Left hindlimb (tissue), 1 donor: Measurements from ENCODE around the gene SREK1IP1.
A peak's percentile ranks its signal among the peaks of the same experiment; 100 is the strongest.

Source experiments
- DNase-seq: peaks from one replicate; pipeline ENCODE4 v3.0.0-alpha.2; 2018

SREK1IP1 gene

DNA sequence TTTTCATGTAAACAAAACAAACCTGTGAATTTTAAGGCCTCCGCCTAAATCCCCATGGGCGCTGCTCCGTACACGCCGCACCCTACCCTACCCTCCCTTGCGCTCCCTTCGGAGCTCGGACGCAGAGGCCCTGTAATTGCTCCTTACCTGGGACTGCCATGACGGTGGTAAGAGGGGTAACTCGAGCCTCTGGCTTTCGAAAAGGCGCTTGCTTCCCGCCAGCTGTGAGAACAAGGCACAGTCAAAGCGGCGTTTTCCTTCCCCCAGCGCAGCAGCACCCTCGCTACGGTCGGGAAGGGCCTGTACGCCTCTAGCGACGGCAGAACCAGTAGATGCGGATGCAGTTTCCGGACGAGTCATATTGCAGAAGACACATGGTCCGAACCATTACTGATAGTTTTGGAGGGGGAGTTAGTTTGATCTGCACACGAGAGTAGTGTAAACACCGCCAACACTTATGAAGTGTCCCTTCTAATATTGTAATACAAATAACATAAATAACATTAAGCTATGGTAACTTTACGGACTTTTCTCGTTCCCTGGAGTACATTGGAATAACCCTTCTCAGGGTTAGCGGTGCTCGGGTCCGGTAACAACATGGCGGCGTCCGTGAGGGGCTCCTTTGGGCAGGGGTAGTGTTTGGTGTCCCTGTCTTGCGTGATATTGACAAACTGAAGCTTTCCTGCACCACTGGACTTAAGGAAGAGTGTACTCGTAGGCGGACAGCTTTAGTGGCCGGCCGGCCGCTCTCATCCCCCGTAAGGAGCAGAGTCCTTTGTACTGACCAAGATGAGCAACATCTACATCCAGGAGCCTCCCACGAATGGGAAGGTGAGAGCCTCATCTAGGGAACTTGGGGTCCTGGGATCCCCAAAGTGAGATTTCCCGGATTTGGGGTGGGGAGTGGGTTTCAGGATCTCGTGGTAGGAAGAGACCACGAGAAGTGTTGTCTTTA, at the start of gene SREK1IP1, which contains the start of gene CWC27:
SREK1IP1 (minus strand) TSS at position 334 of the 955 bp plus-strand sequence; CDS start at position 160, 174 bp downstream.
CWC27 (plus strand) TSS at position 573 of the 955 bp plus-strand sequence; CDS start at position 790, 217 bp downstream.
- DNase-seq, result peak; percentile 87

DNA sequence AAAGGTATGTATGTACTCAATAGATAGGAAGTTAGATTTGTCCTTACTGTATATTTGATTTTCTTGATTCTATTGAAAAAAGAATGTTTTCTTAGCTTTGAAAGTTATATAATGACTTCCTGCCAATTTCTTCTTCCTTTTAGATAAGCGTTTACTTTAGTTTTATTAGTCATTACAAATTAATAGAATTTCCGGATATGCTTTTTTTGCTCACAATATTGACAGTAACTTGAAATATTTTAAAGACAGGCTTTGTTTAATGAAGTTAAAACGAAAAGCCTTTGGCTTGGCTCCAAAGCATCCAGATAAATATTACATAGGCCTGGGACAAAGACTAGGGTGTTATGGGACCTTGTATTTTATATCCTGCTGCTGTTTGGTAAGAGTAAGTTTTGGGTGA, 49.8 kb upstream of the SREK1IP1 start:
- no peak for DNase-seq

DNA sequence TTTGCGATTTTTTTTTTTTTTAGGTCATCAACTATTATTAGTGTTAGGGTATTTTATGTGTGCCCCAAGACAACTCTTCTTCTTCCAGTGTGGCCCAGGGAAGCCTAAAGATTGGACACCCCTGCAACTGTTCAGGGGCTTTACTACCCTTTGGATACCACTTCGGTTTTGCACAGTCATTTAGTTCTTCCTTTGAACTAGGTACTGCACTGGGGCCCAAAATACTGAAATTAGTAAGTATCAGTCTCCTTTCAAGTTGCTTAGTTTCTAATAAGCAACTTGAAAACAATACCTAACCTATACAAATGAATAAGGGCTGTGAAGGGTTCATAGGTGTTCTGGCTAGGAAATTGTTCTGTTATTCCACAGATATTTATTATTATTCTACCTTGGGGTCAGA, 45.6 kb upstream of the SREK1IP1 start:
- DNase-seq, result no peak

DNA sequence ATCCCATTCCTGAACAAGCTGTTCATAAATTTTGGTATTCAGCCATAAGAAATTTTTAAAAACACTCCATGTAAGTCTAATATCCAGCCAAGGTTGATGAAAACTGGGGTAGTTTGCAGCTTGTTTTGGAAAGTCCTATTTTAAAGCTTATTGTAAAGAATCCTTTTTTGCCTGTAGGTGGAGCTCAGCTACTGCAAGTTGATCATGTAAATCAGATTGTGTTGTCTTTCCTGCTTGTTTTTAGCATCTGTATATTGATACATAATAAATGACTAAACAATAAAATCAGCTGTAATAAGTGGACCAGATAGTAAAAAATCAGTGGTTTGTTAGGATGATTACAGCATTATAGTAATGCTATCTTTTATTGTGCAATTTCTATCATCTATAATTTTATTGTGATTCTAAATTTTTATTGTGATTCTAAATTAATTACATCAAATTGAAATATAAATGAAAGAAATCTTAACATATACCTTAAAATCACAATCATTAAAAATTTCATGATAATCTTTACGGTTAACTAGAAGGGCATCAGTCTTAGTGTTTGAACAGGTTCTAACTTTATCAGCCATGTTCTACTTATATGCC, 42.7 kb upstream of the SREK1IP1 start:
- no peak for DNase-seq

DNA sequence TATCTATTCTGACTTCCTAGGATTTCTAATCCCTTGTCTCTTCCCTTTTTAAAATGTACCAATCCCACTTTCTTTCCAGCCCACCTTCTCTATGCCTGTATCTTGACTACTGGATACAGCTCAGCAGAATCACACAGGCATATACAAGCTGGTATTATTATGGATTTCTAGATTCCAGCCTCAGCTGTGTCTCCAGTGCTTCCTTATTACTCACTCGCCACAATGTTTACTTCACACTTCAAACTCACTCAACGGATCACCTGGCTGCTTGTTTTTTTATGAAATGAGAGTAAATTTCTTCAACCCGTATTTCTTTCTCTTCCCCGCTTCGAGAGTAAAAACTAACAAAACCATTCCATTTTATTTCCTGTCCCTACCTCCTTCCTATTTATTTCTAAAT, 39.0 kb upstream of the SREK1IP1 start:
- no peak for DNase-seq

DNA sequence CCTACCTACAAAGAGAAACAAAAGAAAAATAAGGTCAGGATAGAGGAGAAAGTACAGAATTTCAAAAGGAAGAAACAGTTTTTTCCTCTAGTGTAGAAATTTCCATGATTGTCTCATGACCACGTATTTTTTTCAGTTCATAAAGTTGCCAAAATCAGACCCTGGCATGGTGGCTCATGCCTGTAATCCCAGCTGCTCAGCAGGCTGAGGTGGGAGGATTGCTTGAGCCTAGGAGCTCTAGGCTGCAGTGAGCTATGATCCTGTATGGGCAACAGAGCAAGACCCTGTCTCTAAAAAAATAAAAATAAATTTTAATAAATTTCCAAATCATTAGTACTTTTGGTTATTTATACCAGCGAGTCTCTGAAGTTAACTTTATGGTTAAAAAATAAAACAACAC, 38.0 kb upstream of the SREK1IP1 start:
- DNase-seq, result no peak

DNA sequence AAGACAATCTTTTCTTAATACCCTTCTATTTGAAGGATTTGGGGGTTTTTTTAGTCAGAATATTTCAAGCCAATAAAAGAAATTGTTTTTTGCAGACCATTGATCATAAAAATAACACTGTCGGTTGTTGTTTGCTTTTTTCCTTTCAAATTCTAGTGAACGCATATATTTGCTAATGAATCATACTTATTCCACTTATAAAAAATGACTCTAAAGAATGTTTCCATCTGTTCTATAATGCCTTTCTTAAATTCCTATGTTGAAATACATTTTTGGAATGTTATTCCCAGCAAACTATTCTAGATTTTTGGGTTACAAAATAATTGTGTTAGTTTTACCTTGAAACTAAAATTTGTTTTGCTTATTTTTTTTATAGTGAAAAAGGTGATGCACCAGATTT, 32.4 kb upstream of the SREK1IP1 start:
- DNase-seq, result no peak

DNA sequence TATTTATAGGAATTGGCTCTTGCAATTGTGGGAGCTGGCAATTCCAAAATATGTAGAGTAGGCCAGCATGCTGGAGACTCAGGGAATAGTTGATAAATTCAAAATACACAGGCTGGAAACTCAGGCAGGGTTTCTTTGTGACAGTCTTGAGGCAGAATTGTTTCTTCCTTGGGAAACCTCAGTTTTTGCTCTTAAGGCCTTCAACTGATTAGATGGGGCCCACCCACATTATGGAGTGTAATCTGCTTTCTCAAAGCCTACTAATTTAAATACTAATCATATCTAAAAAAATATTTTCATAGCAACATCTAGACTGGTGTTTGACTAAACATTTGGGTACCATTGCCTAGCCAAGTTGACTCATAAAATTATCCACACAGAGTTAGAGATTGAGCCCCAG, 27.8 kb upstream of the SREK1IP1 start:
- DNase-seq, result no peak

DNA sequence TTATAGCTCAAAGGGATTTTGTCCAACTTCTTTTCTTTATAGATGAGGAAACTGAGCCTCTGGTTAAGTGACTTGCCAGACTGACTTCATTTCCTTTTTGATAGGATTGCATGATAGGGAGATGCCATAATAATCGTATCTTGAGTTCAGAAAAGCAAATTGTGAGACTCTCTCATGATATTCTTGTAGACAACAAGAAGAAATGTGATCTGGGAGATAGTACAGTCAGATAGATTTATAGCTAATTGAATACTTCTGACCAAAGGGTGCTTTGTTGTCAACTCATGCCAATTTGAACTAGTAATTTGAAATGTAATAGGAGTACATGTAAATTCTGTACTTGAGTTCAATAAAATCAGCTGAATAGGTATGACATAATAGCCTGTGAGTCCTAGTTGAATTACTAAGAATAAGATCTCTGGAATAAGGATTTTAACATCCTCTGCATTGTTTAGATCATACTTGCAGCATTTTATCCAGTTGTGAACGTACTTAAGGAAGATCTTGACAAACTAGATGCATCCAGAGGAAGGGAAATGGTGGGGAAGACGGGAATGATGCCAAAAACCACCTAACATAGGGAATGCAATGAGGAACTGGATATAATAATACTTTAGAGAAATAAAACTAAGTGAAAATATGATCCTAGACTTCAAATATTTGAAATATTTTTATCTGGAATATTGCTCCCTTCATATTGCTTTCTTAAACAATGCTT, 25.7 kb upstream of the SREK1IP1 start:
- DNase-seq, result no peak

DNA sequence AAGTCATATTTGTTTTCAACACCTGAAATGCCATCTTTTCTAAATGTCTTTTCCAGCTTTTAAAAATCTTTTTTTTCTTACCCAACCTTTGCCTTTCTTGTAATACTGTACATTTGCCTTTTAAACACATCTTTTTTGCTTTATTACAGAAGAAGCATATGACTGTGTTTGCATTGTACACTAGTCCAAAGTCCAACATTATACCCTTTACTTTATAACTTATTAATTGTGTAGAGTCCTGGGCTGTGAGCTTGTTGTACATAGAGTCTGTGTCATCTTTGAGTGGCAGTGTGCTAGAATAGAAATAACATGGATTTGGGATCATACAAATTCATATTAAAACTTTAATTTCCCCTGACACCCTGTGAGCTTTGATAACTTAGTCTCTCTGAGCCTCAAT, 24.0 kb upstream of the SREK1IP1 start:
- no peak for DNase-seq

DNA sequence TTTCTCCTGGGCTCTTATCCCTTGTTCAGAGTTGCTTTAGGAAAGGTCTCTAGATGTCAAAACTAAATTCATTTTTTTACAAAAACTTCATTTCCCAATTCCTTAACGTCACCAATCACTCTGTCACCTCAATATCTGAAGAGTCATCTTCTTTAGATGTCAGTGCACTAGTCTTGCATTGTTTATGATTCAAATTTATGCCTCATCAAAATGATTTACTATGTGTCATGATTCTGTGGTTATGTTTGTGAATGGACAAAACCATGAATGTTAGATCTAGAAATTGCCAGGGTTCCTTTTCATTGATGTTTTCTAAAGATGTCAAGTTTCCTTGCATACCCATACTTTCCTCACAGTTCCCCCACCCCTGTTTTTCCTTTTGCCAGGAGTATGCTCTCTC, 21.7 kb upstream of the SREK1IP1 start:
- no peak for DNase-seq

DNA sequence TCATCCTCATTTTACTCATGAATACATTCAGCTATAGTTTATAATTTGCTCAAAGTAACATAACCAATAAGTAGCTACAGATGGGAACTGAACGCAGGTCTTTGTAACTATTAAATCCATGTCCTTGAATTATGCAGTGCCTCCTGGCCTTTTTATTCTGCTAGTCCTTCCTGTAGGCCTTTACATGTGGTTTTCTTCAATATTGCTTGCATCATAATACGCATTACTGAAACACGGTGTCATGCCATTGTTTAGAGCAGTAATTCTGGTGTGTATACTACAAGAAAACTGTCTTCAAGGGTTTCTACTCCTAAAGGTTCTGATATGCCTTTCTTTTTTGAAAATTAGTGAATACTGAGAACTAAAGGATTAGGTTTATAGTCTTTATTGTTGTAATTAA, 21.0 kb upstream of the SREK1IP1 start:
- no peak for DNase-seq

DNA sequence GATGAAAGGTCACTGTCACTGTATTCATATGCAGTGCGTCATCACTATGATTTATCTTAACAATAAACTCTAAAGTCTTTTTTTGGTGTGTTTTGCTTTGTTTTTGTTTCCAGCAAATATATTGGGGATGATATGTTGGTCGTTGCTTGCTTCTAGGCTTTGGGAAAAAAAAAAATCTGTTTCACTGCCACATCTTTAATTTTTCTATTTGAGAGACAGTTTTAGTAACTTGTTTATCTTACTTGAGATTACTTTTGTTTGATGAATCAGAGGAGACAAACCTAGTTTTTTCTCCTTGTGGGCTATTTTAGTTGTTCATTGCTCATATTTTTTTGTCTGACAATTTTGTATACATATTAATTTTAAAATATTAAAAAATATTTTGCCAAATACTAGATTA, 19.7 kb upstream of the SREK1IP1 start:
- DNase-seq, result no peak

DNA sequence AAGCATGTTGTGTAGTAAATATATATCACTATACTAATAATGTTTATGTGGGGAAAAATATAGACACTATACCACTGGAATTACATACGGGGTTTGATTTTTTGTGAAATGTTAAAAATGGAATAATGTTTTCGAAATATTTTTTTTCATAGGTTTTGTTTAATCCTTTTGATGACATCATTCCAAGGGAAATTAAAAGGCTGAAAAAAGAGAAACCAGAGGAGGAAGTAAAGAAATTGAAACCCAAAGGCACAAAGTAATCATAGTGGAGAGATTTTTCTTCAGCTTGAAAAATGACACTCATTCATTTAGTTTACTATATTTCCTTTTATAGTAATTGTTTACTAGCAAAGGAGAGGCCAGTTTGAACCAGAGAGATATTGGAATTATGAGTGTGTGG, 17.9 kb upstream of the SREK1IP1 start:
- DNase-seq, result no peak

DNA sequence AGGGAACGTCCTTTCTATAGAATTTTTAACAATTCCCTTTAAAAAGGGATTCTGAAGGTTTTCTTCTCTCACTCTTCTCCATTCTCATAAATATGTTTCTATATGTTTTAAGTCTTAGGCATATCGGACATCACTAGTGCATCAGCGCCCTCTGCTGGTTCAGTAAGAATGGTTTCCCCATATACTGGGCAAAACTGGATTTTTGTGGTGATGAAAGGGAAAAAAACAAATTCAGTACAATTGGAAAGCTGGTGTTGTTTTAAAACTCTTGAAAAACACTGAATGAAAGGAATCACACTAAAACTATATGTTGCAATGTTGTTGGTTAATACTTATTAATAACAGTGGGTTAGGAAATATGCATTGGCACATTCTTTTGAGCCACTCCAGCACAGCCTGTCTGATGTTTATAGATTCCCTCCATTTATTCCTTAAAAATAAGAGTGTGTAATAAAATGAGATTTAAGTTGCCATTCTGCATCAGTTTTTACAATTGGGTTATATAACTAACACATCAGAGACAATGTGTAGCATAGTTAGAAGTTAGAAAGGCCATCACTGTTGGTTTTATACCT, 16.0 kb upstream of the SREK1IP1 start:
- peak; percentile 56 for DNase-seq

DNA sequence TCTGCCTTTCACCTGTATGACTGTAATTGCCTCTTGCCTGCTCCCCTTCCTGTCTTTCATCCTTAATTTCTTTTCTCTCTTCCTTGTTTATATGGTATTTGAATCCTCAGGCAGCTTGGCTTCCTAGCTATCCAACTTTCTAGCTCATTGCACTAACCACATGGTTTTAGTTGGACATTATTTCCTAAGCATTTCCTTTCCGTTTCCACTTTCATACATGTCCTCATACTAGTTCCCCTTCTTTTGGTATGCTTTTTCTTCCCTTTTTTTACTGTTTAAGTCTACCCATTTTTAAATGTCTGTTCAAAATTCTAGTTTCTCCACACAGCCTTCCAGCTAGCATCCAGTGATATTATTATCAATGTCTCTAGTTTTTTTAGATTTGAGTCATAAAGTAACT, 6.8 kb upstream of the SREK1IP1 start:
- DNase-seq, result no peak

DNA sequence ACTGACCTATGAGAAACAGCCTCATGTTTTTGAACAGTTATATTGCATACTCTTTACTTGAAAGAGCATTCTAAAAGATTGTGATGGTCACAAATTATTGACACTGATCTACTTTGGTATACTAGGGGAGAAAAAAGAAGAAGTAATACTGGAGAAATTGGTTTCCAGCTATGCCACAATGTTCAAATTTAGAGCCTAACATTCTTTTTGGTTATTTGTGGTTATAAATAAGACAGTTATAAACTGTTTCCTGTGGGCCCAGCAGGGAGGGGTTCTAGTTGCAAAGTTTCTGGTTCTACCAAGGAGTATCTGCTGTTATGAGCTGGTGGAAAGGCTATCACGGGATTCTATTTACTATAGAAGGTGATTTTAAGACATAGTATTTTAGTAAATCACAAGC, 5.0 kb upstream of the SREK1IP1 start:
- no peak for DNase-seq

DNA sequence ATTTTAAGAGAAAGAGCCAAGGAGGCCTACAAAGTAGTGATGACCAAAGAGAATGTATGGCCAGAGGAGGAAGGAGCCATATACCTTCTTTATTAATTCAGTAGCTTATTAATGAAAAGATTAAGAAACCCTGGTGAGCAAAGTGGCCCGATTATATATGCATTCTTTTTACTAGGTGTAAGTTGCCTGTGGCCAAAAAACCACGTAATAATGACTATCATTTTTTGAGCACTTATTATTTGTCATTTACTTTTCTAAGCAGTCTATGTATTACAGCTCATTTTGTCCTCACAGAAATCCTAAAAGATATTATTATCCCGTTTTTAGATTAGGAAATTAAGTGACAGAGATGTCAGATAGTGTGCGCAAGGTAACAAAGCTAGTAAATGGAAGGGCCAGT, 3.2 kb upstream of the SREK1IP1 start:
- no peak for DNase-seq

DNA sequence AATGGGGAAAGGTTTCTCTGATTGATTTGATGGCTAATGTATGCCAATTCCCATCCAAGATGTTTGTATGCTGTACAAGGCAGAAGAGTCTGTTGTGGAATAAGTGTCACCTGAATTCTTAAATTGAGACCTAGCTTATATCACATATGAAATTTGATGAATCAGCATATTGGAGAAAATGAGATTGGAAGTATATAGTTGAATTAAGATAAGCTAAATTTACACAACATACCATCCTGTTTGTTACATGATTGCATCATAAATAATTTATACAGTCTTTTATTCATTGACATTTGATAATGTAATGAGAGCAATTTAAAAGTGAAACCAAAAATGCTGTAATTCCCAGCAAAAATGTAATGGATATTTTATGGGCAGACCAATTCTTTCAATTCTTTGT, 1.4 kb upstream of the SREK1IP1 start:
- no peak for DNase-seq

DNA sequence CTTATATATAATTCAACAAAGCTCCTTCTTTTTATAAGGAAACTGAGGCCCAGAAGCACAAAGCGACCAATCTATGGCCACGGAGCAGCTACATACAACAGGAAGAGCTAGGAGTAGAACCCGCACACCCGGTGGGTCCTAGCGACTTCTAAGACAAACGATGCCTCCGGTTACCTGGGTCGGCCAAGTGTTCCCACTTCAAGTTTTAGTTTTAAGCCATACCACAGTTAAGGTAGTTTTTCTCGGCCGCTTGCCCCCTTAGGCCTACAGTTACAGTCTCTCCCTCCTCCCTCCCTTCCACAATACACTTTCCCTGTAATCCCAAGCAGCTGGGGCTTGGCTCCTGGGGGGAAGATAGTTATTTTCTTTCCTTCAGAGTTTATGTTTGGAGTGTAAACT, 533 bp downstream of the SREK1IP1 start:
- peak; percentile 47 for DNase-seq

DNA sequence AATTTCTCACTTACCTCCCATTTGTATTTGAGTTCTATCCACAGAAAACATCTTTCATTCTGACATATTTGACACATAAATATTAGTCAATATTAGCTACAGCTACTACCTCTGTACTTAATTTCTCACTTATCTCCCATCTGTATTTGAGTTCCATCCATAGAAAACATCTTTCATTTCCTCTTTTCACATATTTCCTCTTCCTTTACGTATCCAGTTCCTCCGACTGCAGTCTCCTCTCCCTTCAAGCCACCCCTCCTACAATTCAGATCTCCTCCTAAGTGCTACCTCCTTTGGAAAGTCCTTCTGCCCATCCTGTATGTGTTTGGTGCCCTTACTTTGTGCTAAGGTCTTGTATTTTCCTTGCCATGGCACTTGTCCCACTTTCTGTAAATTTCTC, 1.6 kb downstream of the SREK1IP1 start:
- DNase-seq, result no peak

DNA sequence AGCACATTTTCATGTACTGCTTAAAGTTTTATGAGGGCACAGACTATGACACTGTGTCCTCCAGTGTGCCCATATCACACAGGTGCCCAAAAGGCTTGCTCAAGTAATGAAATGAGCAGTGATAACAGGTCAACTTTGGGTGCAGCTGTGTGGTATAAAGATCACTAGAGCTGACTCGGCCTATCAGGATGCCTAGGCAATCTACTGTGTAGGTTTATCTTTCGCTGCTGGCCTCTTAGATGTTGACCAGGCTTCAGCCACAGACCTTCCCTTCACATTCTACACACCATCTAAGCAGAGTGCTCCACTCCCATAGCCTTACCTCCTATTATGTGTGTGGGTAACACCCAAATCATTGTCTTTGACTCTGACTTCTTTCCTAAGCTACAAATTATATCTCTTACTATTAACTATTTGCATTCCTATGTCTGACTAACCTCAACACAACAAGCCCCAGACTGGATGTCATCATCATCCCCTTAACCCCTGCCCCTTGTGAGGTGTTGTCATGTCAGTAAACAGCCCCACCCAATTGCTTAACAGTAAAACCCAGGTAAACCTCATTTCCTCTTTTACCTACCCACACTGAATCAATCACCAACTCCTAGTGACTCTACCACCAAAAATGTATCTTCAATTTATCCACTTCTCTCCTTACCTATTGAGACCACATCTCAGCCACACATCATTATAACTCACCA, 2.5 kb downstream of the SREK1IP1 start:
- no peak for DNase-seq
